GM10266 (cell line): ENCODE results near the gene DSG3.

Experiments used
- DNase-seq: peaks from one replicate; pipeline ENCODE4 v3.0.0; 2012; ENCODE audit errors: extremely low spot score
- TF ChIP-seq, protein P1 (sequence below): IDR thresholded peaks from 2 replicates; pipeline ENCODE4 v1.5.1; 2012; ENCODE audit warnings: mild to moderate bottlenecking, low read depth; ENCODE audit not compliant: control insufficient read depth, insufficient read depth; ENCODE audit errors: missing control alignments

The DSG3 gene

DNA sequence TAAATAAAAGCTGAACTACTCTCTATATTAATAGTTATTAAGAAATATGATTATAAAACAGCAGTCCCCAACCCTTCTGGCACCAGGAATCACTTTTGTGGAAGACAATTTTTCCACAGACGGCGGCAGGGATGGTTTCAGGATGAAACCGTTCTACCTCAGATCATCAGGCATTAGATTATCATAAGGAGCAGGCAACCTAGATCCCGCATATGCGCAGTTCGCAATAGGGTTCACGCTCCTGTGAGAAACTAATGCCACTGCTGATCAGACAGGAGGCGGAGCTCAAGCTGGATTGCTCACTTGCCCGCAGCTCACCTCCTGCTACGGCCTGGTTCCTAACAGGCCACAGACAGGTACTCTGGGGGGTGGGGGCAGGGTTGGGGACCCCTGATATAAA, 31.1 kb downstream of the DSG3 start:
- TF ChIP-seq, protein P1, sequence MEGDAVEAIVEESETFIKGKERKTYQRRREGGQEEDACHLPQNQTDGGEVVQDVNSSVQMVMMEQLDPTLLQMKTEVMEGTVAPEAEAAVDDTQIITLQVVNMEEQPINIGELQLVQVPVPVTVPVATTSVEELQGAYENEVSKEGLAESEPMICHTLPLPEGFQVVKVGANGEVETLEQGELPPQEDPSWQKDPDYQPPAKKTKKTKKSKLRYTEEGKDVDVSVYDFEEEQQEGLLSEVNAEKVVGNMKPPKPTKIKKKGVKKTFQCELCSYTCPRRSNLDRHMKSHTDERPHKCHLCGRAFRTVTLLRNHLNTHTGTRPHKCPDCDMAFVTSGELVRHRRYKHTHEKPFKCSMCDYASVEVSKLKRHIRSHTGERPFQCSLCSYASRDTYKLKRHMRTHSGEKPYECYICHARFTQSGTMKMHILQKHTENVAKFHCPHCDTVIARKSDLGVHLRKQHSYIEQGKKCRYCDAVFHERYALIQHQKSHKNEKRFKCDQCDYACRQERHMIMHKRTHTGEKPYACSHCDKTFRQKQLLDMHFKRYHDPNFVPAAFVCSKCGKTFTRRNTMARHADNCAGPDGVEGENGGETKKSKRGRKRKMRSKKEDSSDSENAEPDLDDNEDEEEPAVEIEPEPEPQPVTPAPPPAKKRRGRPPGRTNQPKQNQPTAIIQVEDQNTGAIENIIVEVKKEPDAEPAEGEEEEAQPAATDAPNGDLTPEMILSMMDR = no peak
- no peak for DNase-seq

DNA sequence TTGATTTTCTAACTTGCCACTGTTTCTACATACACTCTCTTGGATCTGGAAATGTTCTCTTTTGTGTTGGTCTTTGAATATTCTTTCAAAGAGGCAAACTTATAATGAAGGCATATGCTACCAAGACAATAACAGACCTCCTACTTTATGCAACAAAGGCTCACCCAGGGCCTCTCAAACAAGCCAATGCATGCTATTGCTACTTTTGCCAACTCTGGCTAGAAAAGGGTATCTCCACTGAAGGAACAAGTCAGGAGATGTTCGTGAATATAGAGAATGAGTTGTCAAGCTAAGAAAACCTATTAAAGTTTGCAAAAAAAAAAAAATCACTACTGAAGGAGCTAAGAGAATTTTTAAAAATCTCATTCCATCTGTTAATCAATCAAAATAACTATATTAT, 34.5 kb downstream of the DSG3 start:
- no peak for DNase-seq

DNA sequence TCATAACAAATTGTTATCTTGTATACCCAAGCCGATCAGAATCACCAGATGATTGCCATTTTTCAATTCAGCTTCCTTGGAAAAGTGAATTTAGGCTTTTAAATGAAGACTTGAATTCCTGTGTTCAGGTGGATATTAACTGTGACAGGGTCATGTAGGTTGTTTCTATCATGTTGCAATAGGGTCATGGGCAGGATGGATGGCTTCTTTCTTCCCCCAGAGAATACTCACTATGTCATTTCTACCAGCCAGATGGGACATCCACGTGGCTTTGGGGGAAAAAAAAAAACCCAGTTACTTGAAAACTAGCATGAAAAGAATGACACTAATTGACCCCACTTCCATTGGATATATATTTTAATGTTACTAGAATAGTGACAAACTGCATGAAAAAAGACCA, 35.9 kb downstream of the DSG3 start:
- no peak for DNase-seq
- TF ChIP-seq, protein P1 = no peak

More for the DNA sequence above, 34.5 kb downstream of the DSG3 start:
- TF ChIP-seq, protein P1 = no peak

DNA sequence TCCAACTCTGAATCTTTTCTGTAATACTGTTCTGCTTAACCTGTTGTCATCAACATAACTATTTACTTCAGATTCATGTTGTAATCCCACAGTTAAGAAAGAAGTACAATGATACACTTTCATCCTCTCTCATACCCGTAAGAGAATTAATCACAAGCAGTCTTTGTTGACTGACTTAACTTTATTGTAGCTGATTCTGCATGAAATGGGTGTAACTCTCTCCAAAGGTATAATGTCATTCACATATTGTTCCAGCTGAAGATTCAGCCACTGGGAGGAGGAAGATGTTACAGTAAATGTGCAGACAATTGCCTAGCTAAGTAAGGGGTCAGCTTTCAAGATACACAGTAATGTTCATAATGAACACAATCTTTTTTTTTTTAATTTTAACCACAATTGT, 36.9 kb downstream of the DSG3 start:
- DNase-seq = no peak
- TF ChIP-seq, protein P1 = no peak

DNA sequence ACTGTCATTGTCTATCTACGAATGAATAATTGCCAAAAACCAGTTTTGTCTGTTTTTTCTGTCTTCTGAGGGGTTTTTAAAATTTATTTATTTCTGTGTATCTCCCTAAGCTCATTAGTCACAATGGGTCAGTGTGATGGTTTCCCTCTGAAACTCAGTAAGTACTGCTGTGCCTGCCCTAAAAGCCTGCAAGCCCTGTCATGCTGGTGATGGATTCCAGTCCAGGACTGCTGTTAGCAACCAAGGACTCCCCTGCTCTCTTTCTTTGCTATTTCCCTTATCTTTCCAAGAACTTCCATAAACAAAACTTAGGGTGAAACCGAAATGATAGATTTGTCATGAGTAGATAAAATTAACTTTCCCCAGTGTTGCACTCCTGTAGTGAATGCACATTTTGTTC, 38.6 kb downstream of the DSG3 start:
- DNase-seq = no peak
- TF ChIP-seq, protein P1 = no peak

DNA sequence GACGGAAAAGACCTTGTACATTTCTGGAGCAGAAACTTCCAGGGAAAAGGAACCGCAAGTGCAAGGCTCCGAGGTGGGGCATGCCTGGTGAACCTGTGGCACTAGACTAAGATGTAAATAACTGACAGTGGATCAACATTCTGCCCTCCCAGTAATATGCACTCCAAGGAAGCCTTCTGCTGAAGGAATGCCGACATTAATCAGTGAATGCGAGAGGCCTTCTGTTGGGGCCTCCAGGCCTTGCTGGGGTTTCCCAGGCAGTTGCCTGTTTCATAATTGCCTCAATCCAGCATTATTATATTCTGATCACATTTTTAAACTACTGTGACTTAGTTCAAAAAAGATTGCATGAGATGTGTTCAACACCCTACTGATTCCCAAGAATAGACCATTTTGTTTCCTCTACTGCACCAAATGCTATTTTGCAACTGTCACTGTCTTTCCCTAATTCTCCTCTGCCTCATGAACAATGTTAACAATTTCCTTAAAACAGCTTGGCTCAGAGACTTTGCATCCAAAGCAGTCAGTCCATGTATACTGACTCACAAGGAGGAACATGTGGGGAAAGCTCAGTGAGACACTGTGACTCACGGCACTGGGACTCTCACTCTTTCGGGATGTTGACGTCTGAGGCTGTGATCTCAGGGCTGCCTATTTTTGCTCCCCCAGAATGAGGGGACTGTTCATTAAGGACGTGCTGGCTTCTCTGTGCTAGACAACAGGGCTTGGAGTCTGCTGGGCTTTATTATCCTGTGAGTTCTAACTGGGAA, 39.9 kb downstream of the DSG3 start:
- no peak for DNase-seq
- TF ChIP-seq, protein P1 = no peak

DNA sequence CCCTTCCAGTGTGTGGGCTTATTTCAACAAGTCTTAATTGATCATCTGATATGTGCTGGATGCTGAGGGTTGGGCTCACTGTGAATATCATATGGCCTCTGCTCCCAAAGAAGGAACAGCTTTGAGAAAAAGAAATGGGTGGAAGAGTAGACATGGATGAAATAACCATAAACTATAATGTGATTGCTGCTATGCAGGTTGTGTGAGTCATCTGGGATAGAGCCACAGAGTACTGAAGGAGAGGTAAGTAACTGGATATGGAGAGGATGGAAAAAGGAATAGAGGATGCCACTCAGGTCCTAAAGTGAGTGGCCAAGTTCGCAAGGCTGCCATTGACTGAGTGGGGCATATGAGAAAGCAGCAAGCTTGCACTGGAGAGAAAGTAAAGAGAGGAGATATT, 41.8 kb downstream of the DSG3 start:
- no peak for DNase-seq
- TF ChIP-seq, protein P1 = no peak
